OCI-LY1 (cell line): ENCODE results near the gene AMPH.

Source experiments
- EZH2 ChIP-seq: fragments of 200-600 bp; sonication (generic), shearing (Covaris generic); IDR thresholded peaks from 2 replicates; pipeline ENCODE4 v1.8.0; 2017; ENCODE audit warnings: borderline replicate concordance, mixed run types, mild to moderate bottlenecking, antibody characterized with exemption, low read length, moderate library complexity, mixed read lengths
- TF ChIP-seq, protein P1 (sequence below): fragments of 200-600 bp; sonication (generic), shearing (Covaris generic); IDR thresholded peaks from 2 replicates; pipeline ENCODE4 v1.5.1; 2017; ENCODE audit warnings: mild to moderate bottlenecking, antibody characterized with exemption, low read length, moderate library complexity, mixed read lengths

DNA sequence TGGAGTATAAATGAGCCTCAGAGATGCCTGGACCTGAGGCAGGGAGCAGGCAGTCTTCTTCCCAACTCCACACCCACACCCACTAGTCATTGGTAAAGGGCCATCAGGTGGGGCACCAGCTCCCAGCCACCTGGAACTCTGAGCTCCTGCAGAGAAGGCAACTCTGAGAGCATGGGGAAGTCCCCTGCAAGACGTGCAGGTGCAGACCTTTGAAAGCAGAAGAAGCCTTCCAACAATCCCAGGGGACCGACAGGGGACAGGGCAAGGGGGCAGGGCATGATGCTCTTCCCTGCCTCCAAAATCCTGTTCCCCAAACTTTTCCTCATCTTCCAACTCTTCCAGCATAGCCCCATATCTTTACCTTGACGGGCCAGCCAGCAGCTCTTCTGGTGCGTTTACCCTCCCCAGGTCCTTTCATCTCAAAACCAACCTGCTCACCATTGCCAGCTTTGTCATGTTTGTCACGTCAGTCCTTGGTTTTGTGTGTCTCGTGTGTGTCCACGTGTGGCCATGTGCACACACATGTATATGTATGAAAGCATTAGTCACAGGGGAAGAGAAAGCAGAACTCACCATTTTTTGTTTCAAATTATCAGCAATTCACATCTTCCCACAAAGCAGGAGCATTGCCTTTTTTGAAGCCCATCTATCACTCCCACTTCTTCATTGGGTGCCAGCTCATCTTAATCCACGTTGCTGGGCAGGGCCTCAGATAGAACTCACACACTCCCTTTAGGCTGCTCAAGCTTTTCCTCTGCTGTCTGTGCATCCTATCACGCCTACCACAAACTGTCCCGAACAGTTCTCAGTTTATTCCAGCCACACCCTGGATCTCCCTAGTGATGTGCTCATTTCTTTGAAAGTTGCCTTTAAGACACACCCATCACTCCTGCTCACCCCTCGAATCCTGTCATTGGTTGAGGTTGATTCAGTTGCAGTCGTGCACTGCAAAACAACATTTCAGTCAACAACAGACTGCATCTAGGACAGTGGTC lies 41.0 kb upstream of the AMPH start:
- TF ChIP-seq, protein P1, sequence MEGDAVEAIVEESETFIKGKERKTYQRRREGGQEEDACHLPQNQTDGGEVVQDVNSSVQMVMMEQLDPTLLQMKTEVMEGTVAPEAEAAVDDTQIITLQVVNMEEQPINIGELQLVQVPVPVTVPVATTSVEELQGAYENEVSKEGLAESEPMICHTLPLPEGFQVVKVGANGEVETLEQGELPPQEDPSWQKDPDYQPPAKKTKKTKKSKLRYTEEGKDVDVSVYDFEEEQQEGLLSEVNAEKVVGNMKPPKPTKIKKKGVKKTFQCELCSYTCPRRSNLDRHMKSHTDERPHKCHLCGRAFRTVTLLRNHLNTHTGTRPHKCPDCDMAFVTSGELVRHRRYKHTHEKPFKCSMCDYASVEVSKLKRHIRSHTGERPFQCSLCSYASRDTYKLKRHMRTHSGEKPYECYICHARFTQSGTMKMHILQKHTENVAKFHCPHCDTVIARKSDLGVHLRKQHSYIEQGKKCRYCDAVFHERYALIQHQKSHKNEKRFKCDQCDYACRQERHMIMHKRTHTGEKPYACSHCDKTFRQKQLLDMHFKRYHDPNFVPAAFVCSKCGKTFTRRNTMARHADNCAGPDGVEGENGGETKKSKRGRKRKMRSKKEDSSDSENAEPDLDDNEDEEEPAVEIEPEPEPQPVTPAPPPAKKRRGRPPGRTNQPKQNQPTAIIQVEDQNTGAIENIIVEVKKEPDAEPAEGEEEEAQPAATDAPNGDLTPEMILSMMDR, result no peak
- TF ChIP-seq EZH2, result no peak
